HG02885 (cell line): Measurements from ENCODE around the gene FCGR2B.
"Not testable (repeated sequence)": the region's sequence is repeated elsewhere in the genome, so short reads cannot be mapped to it uniquely, and the experiment has no call there.

Source experiments
- ATAC-seq: cut with Tn5 transposase; IDR thresholded peaks from one replicate; pipeline ENCODE4 v1.9.1; 2021; ENCODE audit warnings: mild to moderate bottlenecking; ENCODE audit not compliant: unreplicated experiment, poor library complexity

FCGR2B gene

GRCh38 chr1:161662684-161663339 is at the start of gene FCGR2B:
Gene FCGR2B (plus strand): TSS chr1:161663143. CDS start chr1:161663242, 99 bp downstream.
- ATAC-seq = peak; percentile 77

GRCh38 chr1:161616417-161616816 is 46.5 kb upstream of the FCGR2B start:
- ATAC-seq = not testable (repeated sequence)

- ATAC-seq = not testable (repeated sequence)
These were observed 44.4 kb upstream of the FCGR2B start for GRCh38 chr1:161618517-161618916.

- ATAC-seq = not testable (repeated sequence)
These were observed 42.5 kb upstream of the FCGR2B start for GRCh38 chr1:161620399-161620798.

- ATAC-seq = peak; percentile 56
These were observed 41.6 kb upstream of the FCGR2B start for GRCh38 chr1:161621181-161622000.

GRCh38 chr1:161622054-161622453 is 40.9 kb upstream of the FCGR2B start:
- peak; percentile 31 for ATAC-seq

- ATAC-seq = peak; percentile 50
These were observed 39.4 kb upstream of the FCGR2B start for GRCh38 chr1:161623401-161624051.

GRCh38 chr1:161624605-161625004 is 38.3 kb upstream of the FCGR2B start:
- ATAC-seq = not testable (repeated sequence)

- not testable (repeated sequence) for ATAC-seq
These were observed 36.3 kb upstream of the FCGR2B start for GRCh38 chr1:161626445-161627146.

- ATAC-seq = not testable (repeated sequence)
These were observed 32.7 kb upstream of the FCGR2B start for GRCh38 chr1:161630128-161630742.

GRCh38 chr1:161631076-161631475 is 31.9 kb upstream of the FCGR2B start, which contains the start of gene FCGR3B:
Gene FCGR3B (minus strand): TSS chr1:161631176. CDS start chr1:161631094, 82 bp downstream.
- ATAC-seq = no peak

- ATAC-seq = not testable (repeated sequence)
These were observed 27.9 kb upstream of the FCGR2B start for GRCh38 chr1:161634993-161635392.

- not testable (repeated sequence) for ATAC-seq
These were observed 26.7 kb upstream of the FCGR2B start for GRCh38 chr1:161636189-161636782.

- ATAC-seq = not testable (repeated sequence)
These were observed 26.0 kb upstream of the FCGR2B start for GRCh38 chr1:161636976-161637375.

- not testable (repeated sequence) for ATAC-seq
These were observed 24.5 kb upstream of the FCGR2B start for GRCh38 chr1:161638251-161638993.

GRCh38 chr1:161639203-161639602 is 23.7 kb upstream of the FCGR2B start:
- ATAC-seq = not testable (repeated sequence)

- not testable (repeated sequence) for ATAC-seq
These were observed 20.2 kb upstream of the FCGR2B start for GRCh38 chr1:161642697-161643096.

- ATAC-seq = not testable (repeated sequence)
These were observed 19.3 kb upstream of the FCGR2B start for GRCh38 chr1:161643481-161644208.
